ENCODE data around the gene ZNF318. TPM values are rescaled to one million over a fixed set of nuclear protein-coding genes. Genes with fewer than 3 reads are reported as not detected.
"Not testable (repeated sequence)": the region's sequence is repeated elsewhere in the genome, so short reads cannot be mapped to it uniquely, and the experiment has no call there.

ZNF318 gene
- total RNA-seq, 1 donor from 2014 or later = 9.8 TPM

GRCh38 chr6:43347021-43347420 lies 22.4 kb downstream of the ZNF318 start:
- Histone ChIP-seq H3K4me2 (ENCODE audit: low read length) (no peak overlapping the region), H3K79me2 (ENCODE audit: insufficient read depth, low read length) (no peaks in the 10 kb centered on the region), H2AFZ (ENCODE audit: low read depth, low read length) (no peak overlapping the region), H3K36me3 (ENCODE audit: insufficient read depth, low read length) (peaks cover 31% of the 10 kb centered on the region), H3K27ac (ENCODE audit: low read depth, low read length) (no peak overlapping the region), H3K27me3 (ENCODE audit: insufficient read depth, low read length) (no peaks in the 10 kb centered on the region), H4K20me1 (ENCODE audit: insufficient read depth, low read length) (no peaks in the 10 kb centered on the region), H3K4me3 (ENCODE audit: insufficient read depth, low read depth, low read length) (no peak overlapping the region), H3K4me1 (ENCODE audit: insufficient read depth, low read length) (no peaks in the 10 kb centered on the region), H3K9ac (ENCODE audit: low read length) (no peak overlapping the region), H3K9me3 (ENCODE audit: insufficient read depth, low read depth, low read length) (no peaks in the 10 kb centered on the region)
- no peaks in the 10 kb centered on the region for H3K9me3 Mint-ChIP-seq (ENCODE audit: unreplicated experiment)
- no peaks in the 10 kb centered on the region for H3K4me1 Mint-ChIP-seq (ENCODE audit: low read depth, unreplicated experiment)
- no peaks in the 10 kb centered on the region for H3K27me3 Mint-ChIP-seq (ENCODE audit: low read depth, unreplicated experiment)
- DNase-seq (ENCODE audit: low read depth) (no peak), FAIRE-seq (no peak)
- H3K27ac Mint-ChIP-seq (ENCODE audit: unreplicated experiment) = no peak overlapping the region
- no peak overlapping the region for H3K4me3 Mint-ChIP-seq (ENCODE audit: unreplicated experiment)
- H3K36me3 Mint-ChIP-seq (ENCODE audit: low read depth, unreplicated experiment) = peaks cover 13% of the 10 kb centered on the region
- no peak for TF ChIP-seq CTCF (IDR thresholded peaks at IDR 0.05; ENCODE audit: insufficient read depth, low read depth, low read length)
- TF ChIP-seq EZH2 (IDR thresholded peaks at IDR 0.05; ENCODE audit: insufficient read depth, low read length) = no peak

- not testable (repeated sequence) for H3K27me3 ChIP-seq (ENCODE audit: insufficient read depth, low read length); H3K4me1 Mint-ChIP-seq (ENCODE audit: low read depth, unreplicated experiment); FAIRE-seq; H3K27me3 Mint-ChIP-seq (ENCODE audit: low read depth, unreplicated experiment); H3K9ac ChIP-seq (ENCODE audit: low read length); H3K4me2 ChIP-seq (ENCODE audit: low read length); H3K9me3 ChIP-seq (ENCODE audit: insufficient read depth, low read depth, low read length); H3K4me3 Mint-ChIP-seq (ENCODE audit: unreplicated experiment); H3K79me2 ChIP-seq (ENCODE audit: insufficient read depth, low read length); H3K27ac Mint-ChIP-seq (ENCODE audit: unreplicated experiment); DNase-seq (ENCODE audit: low read depth); H4K20me1 ChIP-seq (ENCODE audit: insufficient read depth, low read length); H3K4me1 ChIP-seq (ENCODE audit: insufficient read depth, low read length); H3K4me3 ChIP-seq (ENCODE audit: insufficient read depth, low read depth, low read length); H2AFZ ChIP-seq (ENCODE audit: low read depth, low read length); H3K9me3 Mint-ChIP-seq (ENCODE audit: unreplicated experiment); H3K27ac ChIP-seq (ENCODE audit: low read depth, low read length)
- peaks cover 31% of the 10 kb centered on the region for H3K36me3 ChIP-seq (ENCODE audit: insufficient read depth, low read length)
- H3K36me3 Mint-ChIP-seq (ENCODE audit: low read depth, unreplicated experiment) = peaks cover 13% of the 10 kb centered on the region
These were observed 23.2 kb downstream of the ZNF318 start for GRCh38 chr6:43346243-43346642.

- TF ChIP-seq EZH2 (IDR thresholded peaks at IDR 0.05; ENCODE audit: insufficient read depth, low read length) = no peak
- TF ChIP-seq CTCF (IDR thresholded peaks at IDR 0.05; ENCODE audit: insufficient read depth, low read depth, low read length) = no peak
These were observed 30.3 kb downstream of the ZNF318 start for GRCh38 chr6:43339168-43339567.

More at GRCh38 chr6:43339168-43339567, 30.3 kb downstream of the ZNF318 start:
- no peaks in the 10 kb centered on the region for H3K4me1 Mint-ChIP-seq (ENCODE audit: low read depth, unreplicated experiment)
- H3K36me3 Mint-ChIP-seq (ENCODE audit: low read depth, unreplicated experiment) = peaks cover 31% of the 10 kb centered on the region
- DNase-seq (ENCODE audit: low read depth) (no peak), FAIRE-seq (no peak)
- Histone ChIP-seq H3K4me1 (ENCODE audit: insufficient read depth, low read length) (no peaks in the 10 kb centered on the region), H3K79me2 (ENCODE audit: insufficient read depth, low read length) (no peaks in the 10 kb centered on the region), H3K9me3 (ENCODE audit: insufficient read depth, low read depth, low read length) (no peaks in the 10 kb centered on the region), H2AFZ (ENCODE audit: low read depth, low read length) (no peak overlapping the region), H3K27me3 (ENCODE audit: insufficient read depth, low read length) (no peaks in the 10 kb centered on the region), H3K4me3 (ENCODE audit: insufficient read depth, low read depth, low read length) (no peak overlapping the region), H3K9ac (ENCODE audit: low read length) (no peak overlapping the region), H3K4me2 (ENCODE audit: low read length) (no peak overlapping the region), H3K36me3 (ENCODE audit: insufficient read depth, low read length) (peaks cover 31% of the 10 kb centered on the region), H3K27ac (ENCODE audit: low read depth, low read length) (no peak overlapping the region), H4K20me1 (ENCODE audit: insufficient read depth, low read length) (no peaks in the 10 kb centered on the region)
- H3K4me3 Mint-ChIP-seq (ENCODE audit: unreplicated experiment) = no peak overlapping the region
- H3K27ac Mint-ChIP-seq (ENCODE audit: unreplicated experiment) = no peak overlapping the region
- no peaks in the 10 kb centered on the region for H3K9me3 Mint-ChIP-seq (ENCODE audit: unreplicated experiment)
- H3K27me3 Mint-ChIP-seq (ENCODE audit: low read depth, unreplicated experiment) = no peaks in the 10 kb centered on the region

Data from astrocyte (in vitro differentiated cells and primary cell).